Coronary artery (tissue), 2 donors: ENCODE measurements around the gene OR2A5.
"Not testable (repeated sequence)": the region's sequence is repeated elsewhere in the genome, so short reads cannot be mapped to it uniquely, and the experiment has no call there.

ENCODE experiments used
- DNase-seq: peaks from one replicate; pipeline ENCODE4 v3.0.0-alpha.2; 2017; ENCODE audit warnings: low spot score
- H3K27ac ChIP-seq, 2 donors: fragments of 200-600 bp; sonication (generic); one replicate each; pipeline ENCODE4 v1.5.1; 2016 to 2019
- H3K4me3 ChIP-seq: fragments of 200-600 bp; sonication (generic); 2 replicates; pipeline ENCODE4 v1.5.1; 2016; ENCODE audit warnings: mild to moderate bottlenecking, moderate library complexity
- TF ChIP-seq, protein P1 (sequence below): fragments of 200-600 bp; sonication (generic); IDR thresholded peaks from one replicate; pipeline ENCODE4 v1.5.1; 2019; ENCODE audit warnings: antibody characterized with exemption

Gene OR2A5

DNA sequence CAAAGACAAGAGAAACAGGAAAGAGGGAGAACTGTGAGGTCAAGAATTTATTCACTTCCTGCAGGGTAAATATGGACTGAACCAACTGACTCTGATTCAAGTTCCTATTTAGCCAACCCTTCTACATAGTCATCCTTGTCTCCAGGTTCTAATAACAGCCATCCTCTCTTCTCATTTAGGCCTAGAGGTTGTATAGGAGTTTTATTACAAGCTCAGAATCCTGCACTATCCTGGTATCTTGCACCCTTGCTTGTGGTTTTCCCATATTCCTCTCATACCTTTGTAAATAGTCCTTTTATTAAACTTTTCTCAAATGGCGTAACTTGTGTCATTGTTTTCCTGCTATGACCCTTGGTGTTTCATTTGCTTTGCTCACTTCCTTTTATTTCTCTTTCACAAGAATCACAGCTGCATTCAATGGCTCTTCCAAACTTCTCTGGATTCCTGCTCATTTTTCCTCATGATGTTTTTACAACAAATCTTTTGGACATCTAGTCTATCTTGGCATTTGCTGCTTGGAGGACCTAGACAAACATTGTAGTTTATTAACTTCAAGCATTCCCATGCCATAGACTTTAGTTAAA, 12.4 kb upstream of the OR2A5 start:
- H3K27ac ChIP-seq = no peak overlapping the region
- H3K4me3 ChIP-seq = no peak overlapping the region
- TF ChIP-seq, protein P1, sequence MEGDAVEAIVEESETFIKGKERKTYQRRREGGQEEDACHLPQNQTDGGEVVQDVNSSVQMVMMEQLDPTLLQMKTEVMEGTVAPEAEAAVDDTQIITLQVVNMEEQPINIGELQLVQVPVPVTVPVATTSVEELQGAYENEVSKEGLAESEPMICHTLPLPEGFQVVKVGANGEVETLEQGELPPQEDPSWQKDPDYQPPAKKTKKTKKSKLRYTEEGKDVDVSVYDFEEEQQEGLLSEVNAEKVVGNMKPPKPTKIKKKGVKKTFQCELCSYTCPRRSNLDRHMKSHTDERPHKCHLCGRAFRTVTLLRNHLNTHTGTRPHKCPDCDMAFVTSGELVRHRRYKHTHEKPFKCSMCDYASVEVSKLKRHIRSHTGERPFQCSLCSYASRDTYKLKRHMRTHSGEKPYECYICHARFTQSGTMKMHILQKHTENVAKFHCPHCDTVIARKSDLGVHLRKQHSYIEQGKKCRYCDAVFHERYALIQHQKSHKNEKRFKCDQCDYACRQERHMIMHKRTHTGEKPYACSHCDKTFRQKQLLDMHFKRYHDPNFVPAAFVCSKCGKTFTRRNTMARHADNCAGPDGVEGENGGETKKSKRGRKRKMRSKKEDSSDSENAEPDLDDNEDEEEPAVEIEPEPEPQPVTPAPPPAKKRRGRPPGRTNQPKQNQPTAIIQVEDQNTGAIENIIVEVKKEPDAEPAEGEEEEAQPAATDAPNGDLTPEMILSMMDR = no peak
- DNase-seq = no peak

DNA sequence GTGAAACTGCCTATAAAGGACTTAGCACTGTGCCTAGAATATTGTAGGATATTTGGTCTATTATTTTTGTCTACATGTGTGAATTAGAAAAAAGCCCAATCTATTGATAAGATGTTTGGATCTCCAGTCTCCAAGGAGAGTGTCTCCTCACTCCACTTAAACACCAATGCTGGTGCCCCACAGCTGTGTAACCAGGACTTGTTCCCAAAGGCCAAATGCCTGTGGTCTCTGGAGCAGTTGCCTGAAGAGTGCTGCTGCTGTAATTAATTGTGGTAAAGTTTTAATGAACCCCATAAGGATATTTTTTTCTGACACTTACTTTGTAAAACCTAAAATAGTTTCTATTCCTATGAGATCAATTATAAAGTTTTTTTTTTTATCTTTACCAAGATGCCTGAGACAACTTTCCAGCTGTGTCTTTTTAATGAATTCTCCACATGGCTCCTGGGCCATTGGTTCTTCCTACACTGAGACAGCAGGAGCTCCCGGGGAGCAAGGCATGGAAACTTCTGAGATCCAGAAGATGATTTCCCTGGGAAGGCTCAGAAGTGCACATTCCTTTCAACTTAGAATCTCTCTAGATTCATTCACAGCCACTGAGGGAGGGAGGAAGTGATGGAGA, 11.2 kb upstream of the OR2A5 start:
- DNase-seq = no peak
- TF ChIP-seq, protein P1 = no peak
- Histone ChIP-seq H3K27ac (no peak overlapping the region), H3K4me3 (no peak overlapping the region)

DNA sequence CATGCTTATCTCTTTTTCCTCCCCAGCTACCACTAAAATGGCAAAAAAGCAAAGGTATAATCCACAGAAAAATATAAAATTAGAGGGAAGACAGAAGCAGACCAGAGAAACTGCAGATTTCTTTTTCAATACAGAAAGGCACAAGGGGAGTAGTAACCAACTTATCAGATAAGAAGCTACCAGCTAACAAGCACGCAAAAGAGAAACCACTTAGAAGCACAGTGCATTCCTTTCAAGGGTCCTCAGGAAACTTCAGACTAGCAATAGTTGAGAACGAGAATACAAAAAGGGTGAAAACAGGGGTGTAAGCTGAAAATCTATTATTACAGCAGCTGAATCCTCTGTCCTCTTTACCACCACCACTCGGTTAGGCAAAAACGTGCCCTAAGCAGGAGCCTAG, 9.9 kb upstream of the OR2A5 start:
- Histone ChIP-seq H3K4me3 (no peak overlapping the region), H3K27ac (no peak overlapping the region)
- no peak for DNase-seq
- TF ChIP-seq, protein P1 = no peak

DNA sequence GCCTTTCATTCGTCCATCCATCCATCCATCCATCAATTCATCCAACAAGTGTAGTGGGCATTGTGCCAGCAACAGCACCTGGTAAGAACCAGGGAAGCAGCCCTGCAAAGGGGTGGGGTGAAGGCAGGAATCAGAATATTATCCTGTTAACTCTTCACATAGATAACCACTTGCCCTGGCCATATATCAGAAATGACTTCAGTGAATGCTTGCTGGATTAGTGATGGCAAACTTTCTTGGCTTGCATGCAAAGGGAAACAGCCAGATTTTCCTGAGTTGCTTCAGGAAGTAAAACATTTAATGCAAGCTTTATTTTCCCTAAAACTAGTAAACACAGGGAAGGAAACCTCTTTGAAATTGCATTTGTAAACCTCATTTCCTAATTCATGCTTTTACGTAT, 743 bp downstream of the OR2A5 start:
- no peak overlapping the region for H3K27ac ChIP-seq
- no peak for DNase-seq
- H3K4me3 ChIP-seq = no peak overlapping the region
- TF ChIP-seq, protein P1 = no peak

DNA sequence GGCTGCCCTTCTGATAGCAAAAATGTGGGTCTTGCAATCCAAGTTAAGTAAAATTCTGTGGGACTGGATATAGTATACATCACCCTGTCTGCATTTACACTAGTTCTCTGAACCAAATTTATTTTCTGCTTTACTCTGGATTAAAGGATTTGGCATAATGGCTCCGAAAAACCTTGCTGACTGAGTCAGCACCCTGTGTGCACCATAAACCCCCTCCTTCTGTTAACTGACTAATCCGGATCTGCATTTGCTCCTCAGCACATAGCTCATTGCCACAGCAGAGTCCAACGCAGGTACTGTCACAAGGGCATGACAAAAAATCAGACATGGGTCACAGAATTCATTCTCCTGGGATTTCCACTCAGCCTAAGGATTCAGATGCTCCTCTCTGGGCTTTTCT, 1.3 kb downstream of the OR2A5 start:
- TF ChIP-seq, protein P1 = no peak
- no peak for DNase-seq
- H3K4me3 ChIP-seq = no peak overlapping the region

DNA sequence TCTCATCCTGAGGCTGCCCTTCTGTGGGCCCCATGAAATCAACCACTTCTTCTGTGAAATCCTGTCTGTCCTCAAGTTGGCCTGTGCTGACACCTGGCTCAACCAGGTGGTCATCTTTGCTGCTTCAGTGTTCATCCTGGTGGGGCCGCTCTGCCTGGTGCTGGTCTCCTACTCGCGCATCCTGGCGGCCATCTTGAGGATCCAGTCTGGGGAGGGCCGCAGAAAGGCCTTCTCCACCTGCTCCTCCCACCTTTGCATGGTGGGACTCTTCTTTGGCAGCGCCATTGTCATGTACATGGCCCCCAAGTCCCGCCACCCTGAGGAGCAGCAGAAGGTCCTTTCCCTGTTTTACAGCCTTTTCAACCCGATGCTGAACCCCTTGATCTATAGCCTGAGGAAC, 2.1 kb downstream of the OR2A5 start:
- H3K27ac ChIP-seq, H3K4me3 ChIP-seq, DNase-seq: not testable (repeated sequence)

More for the DNA sequence above, 1.3 kb downstream of the OR2A5 start:
- H3K27ac ChIP-seq = no peak overlapping the region

DNA sequence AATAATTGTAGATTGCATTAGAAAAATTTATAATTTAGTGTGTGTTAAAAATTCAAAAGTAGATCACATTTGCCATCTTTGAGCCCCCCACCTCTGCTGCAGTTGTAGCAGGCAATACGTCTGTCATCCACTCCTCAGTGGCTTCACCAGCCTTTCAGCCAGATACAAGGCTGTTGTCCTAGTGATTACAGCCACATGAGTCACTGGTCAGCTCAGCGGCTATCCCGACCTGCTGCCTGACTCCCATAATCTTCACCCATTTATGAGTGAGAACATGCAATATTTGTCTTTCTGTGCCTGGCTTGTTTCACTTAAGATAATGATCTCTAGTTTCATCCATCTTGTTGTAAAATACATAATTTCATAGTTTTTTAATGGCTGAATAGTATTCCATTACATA, 9.2 kb downstream of the OR2A5 start:
- DNase-seq = no peak

More for the DNA sequence above, 9.2 kb downstream of the OR2A5 start:
- no peak overlapping the region for H3K4me3 ChIP-seq
- no peak overlapping the region for H3K27ac ChIP-seq
- TF ChIP-seq, protein P1 = no peak
